Medulla oblongata (tissue), 1 donor: ENCODE results near the gene PSME2.

Experiments
- DNase-seq: peaks from one replicate; pipeline ENCODE4 v3.0.0-alpha.2; 2015; ENCODE audit errors: extremely low spot score

PSME2 gene, protein sequence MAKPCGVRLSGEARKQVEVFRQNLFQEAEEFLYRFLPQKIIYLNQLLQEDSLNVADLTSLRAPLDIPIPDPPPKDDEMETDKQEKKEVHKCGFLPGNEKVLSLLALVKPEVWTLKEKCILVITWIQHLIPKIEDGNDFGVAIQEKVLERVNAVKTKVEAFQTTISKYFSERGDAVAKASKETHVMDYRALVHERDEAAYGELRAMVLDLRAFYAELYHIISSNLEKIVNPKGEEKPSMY

DNA sequence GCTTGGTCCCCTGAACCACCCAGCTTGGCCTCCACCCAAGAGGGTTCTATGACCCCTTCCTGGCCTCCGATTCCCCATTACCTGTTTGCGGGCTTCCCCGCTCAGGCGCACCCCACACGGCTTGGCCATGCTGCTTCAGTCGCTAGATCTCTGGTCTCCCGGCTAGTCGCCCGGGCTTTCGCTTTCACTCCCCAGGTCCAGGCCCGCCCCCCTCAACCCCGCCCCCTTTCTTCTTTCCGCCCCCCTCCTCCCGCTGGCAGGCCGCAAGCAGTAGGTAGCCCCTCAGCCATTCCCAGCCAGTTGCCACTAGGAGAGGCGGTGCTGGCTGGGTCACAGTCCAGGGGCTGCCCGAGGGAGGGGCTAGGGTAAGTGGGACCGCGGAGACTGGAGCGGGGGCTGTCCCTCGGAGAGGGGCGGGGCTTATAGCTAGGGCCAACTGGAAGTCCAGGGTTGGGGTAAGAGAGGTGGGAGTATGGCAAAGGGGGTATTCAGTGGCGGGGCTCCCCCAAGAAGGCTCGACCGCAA lies at the start of gene PSME2:
TSS of gene PSME2 (minus strand) at position 158 of the 525 bp plus-strand sequence. CDS start at position 129, 29 bp downstream.
- peak; percentile 93 for DNase-seq

DNA sequence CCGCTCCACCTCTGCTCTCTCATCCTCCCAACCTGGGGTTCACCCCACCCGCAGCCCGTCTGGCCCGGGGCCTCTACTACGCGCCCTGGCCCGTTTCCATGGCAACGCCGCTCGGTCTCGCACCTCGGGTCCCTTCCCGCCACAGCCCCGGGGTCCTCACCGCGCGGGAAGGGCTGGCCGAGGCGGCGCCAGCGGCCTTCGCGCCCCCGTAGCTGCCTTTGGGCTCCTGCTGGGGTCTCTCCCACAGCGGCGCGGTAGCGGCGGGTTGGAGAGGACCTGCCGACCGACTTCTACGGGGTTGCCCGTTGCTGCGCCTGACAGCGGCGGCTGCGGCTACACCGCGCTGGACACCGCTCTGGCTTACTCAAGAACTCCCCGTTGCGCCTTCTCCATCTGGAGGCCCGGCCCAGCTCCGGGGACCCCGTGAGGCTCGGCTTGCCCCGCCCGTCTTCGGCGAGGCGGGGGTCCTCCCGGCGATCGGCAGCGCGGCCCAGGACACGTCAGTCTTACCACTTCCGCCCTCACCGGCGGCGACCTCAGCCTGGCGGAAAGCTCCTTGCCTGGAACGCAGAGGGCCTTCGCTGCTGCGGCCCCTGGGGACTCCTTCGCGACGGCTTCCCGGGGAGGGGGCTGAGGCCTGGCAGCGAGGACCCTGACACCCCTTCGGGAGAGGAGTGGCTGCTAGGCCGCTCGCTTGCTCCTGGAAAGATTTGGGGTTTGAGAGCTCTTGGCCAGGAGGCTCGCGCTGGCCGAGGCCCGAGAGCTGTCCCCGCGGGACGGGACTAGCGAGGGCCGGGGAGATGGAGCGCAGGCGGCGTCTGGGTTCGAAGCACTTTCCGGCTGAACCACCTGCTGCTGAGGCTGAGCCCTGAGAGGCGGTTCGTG lies 49.0 kb upstream of the PSME2 start, which contains the start of gene TM9SF1:
TSS of gene TM9SF1 (minus strand) at position 256 of the 885 bp plus-strand sequence. CDS start 422 bp downstream, outside the sequence.
- peak; percentile 88 for DNase-seq

DNA sequence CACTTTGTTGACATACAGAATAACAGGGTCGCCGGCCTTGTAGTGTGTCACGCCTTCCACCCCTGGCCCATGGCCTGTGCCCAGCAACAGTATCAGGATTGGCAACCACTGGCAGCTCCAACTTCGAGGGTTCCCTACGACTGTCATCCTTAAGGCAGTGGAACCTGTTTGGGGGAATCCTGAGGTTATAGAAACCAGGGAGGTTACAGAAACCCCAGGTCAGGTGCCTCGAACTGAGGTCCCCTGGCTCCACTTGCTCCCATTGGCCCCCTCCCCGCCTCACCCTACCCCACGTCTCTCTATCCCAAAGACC lies 48.4 kb upstream of the PSME2 start:
- no peak for DNase-seq

DNA sequence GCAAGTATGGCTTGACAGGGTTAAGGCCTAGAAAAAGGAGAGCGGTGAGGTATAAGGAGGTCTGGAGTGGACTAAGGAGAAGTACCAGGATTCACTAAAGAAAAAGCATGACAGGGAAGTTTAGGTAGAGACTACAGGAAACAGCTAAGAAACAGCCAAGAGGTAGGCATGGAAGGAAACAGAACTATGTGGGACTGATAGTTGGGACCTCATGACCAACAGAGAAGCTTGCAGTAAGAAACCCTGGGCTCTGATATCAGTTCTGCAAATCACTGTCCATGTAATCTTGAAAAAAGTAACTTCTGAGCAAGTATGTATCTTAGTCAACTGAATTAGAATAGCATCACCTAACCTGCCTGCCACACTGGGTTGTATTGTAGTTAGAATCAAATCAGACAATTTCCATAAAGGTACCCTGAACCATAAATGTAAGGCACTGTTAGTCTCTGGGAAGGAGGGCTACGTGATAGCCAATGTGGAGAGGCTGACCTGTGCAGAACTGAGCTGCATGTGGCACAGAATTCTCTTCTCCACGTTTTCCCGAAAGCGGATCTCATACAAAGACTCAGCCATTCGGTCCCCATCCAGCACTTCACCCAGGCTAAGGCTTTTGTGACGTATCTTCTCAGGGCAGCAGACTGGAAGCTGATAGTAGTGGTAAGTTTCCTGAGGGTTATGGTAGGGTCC lies 47.9 kb upstream of the PSME2 start:
- no peak for DNase-seq

DNA sequence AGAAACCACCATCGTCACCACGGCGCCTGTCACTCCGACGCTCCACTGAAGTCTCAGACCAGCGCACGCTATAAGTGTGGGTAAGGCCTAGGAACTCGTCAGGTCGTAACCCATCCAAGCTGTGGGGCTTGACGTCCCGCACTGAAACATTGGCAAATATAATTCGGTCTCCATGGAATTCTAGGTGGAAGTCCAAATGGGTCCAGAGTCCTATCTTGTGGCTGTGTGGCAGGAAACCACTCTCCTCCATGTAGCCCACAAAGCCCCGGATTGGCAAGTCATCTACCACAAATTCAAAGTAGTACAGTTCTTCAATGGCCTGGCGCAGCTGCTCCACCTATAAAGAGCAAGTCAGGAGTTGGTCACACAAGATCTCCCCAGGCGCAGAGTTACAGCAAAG lies 46.5 kb upstream of the PSME2 start:
- DNase-seq = no peak

DNA sequence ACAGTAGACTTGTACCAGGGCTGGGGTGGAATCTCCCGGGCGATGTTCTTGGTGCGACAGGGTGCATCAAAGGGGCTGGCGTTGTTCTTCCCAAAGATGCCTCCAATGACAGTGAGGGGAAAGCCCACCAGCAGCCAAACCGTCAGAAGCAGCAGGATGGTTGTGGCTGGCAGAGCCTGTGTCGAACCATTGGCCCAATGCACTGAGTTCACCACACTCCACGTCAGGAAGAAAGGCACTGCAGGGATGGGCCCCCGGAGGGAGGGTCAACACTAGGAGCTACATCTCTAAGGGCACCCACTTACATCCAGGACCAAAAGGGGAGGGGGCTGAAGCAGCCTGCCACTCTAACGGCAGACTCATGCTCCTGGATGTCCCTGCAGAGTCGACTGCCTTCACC lies 44.0 kb upstream of the PSME2 start:
- no peak for DNase-seq

DNA sequence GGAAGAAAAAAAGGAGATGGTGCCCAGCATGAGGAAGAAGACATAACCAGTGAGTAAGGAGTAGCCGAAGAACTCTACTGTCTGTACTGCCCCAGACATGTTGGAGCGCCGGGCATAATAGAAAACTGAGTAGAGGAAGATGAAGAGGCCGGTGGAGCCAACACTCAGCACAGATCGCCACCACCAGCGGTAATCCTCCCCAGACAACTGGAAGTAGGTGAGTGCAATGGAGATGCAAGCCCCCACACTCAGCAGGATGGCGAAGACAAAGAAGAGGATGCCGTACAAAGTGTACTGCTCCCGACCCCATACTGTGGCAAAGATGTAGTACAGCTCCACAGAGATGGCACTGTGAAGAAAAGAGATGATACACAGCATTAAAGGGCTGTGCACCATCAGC lies 43.0 kb upstream of the PSME2 start:
- DNase-seq = no peak

DNA sequence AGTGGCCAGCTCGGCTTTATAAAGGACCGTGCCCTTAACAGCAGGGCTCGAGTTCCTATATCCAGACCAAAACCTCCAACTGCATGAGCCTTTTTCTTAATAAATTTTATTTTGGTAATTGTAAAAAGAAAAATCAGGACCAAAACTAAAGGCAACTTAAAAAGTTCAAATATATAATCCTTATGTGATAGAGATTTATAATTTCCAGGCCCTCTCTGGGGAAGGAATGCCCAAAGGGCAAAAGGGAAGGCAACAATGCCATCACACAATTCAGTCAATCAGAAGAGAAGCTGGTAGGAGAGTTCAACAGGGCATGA lies 42.6 kb upstream of the PSME2 start:
- DNase-seq = no peak

DNA sequence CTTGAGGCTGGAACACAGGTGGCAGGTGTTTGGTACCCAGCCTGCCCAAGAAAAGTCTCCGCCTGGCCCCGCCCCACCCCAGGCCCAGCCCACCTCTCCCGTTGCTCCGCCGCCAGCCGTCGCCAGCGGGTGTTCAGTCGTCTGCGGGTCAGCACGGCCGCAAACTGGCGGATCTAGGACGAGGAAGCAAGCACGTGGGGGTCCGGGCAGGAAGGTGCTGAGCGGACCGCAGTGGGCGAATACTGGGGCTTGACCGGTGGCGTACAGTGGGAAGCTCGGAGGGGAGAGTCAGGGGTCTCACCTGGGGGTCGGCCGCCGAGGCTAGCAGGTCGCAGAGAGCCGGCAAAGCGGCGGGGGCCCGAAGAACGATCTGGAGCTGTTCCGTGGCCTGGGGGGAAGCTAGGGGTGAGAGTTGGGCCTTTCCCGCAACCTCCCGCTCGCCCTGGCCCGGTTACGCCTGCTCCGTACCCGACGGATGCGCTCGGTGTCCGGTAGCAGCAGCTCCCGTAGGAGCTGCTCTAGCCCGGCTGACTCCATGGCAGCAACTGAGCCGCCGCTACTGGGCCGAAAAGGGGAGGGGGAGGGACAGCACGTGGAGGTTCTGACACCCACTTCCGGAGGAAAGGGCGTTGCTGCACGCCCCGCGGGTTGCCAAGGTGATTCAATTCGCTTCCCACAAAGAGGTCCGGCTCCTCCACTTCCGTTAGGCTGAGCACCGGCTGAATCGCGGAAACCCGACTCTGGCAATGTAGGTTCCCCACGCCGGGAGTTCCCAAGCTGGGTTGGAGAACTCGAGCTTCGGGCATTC lies 42.0 kb upstream of the PSME2 start, which contains the start of gene IPO4:
TSS of gene IPO4 (minus strand) at position 566 of the 808 bp plus-strand sequence. CDS start at position 537, 29 bp downstream.
- peak; percentile 96 for DNase-seq

DNA sequence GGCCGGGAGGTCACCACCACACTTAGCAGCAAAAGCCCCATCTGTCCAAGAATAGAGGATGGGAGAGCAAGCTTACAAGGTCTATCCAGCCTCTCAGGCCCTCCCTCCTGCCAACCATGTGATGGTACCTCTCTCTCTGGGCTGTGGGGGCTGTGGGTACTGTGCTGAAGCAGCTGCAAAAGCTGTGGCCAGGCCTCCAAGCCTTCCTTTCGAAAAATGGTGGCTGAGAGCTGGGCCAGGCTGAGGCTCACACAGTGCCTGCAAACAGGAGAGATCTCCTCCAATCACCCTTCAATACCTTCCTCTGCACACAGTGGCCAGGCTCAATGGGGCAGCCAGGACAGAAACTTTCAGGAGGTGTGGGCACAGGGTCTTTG lies 41.1 kb upstream of the PSME2 start:
- DNase-seq = no peak

DNA sequence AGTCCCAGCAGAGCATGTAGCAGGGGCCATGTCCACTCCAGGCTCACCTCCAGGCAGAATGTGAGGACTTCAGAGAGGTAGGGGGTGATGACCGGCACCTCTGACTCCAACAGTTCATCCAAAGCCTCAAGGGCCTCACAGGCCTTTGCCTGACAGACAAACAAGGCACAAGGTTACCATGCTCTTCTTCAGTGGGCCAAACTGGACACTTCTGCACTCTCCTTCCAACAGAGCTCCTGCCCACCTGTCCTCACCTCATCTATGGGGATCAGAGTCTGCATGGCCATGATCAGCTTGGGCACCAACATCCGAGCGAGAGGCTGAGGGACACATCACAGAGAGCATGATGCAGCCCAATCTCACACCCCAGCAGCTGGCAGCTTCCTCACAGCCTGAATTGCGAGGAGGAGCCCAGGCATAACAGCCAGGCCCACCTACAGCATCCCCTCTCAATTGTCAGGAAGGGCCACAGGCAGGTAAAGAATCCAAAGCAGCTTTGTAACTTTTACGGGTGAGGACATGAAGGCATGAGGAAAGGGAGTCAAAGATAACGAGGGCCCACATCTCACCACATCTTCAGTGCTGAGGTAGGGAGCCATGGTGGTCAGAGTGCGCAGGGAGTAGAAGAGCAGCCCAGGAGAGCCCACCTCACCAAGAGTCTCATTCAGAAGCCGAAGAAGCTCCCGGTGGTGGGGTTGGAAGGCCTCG lies 40.6 kb upstream of the PSME2 start:
- DNase-seq = no peak

DNA sequence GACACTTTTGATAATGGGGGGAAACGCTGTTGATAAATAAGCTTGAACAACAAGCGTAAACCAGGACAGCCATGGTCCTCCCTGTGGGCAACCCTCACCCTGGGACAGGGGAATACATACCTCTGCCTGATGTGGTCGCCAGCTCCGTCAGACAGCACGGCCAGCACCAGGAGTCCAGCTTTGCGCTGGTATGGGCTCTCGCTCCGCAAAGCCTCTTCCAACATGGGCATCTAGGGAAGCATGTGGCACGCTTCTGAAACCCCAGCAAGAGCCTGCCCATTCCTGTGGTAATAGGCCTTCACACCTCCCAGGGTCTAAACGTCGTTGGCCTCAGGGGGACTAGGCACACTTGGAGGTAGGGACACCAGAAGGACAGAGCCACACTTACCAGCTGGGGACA lies 39.3 kb upstream of the PSME2 start:
- no peak for DNase-seq

DNA sequence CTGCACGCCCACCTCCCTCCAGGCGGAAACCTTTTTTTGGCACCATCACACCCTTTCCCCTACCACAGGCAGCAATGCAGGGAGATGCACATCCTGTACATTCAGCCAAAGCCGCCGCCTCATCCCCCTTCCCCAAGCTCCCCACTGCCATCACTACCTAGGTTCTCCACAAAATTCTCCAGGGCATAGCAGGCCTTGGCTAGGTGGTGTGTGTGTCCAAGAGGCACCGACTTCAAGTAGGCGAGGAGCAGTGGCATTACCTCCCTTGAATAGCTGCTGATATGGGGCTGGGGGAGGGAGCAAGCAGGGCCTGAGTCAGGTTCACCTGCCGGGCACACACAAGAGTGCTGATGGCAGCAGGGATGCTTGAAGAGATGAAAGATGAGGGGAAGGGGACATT lies 38.6 kb upstream of the PSME2 start:
- no peak for DNase-seq

DNA sequence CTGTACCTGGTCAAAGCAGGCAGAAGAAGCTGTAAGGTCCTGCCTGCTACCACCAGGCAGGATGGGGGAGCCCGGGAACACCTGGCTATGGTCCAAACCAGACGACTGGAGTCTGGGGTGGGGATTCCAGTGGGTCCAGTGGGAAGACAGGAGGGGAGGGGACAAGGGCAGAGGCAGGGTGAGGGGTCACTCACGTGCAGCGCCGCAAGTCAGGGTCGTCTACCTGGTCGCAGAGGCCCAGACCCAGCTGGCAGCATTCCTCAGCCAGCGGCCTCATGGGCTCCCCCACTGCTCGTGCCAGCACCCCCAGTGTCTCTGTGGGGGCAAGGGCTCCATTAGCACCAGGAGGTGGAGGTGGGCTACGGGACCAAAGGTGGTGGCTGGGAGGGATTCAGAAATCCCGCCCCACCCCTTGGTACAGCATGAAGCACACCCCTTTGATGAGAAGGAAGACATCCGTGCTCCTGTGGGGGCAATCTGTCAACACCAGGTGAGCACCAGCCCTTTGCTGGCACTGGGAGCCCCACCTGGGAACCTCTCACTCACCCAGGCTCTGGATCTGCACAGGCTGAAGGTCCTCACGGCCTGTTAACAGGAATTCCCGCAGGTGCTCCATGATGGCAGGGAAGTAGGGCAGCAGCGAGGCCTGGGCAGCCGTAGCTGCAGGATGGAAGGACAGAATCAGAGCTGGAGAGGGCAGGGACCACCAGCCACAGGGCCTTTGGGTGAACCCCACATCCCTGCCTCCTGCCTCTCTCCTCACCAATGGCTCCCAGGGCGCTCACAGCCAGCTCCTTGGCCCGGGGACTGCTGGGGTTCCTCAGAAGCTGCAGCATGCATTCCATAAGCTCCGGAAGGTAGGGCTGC lies 37.9 kb upstream of the PSME2 start:
- DNase-seq = no peak

DNA sequence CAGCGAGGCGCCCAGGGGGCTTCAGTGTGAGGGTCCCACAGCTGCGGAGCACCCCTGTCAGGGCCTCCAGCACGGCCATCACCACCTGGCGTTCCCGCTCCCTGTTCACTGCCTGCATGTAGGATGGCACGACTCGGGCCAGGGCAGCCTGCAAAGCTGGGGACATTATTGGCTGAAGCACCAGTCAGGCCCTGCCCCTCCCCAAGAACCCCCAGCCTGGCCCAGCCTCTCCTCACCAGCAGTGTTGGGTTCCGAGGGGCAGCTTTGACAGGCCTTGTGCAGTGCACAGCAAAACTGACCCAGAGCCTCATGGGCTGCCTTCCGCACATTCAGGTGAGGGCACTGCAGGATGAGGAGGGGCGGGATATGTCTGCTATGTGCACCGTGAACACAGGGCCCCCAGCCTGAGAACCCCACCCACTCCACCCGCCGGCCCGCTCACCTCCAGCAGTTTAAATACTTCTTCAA lies 36.6 kb upstream of the PSME2 start:
- DNase-seq = no peak

DNA sequence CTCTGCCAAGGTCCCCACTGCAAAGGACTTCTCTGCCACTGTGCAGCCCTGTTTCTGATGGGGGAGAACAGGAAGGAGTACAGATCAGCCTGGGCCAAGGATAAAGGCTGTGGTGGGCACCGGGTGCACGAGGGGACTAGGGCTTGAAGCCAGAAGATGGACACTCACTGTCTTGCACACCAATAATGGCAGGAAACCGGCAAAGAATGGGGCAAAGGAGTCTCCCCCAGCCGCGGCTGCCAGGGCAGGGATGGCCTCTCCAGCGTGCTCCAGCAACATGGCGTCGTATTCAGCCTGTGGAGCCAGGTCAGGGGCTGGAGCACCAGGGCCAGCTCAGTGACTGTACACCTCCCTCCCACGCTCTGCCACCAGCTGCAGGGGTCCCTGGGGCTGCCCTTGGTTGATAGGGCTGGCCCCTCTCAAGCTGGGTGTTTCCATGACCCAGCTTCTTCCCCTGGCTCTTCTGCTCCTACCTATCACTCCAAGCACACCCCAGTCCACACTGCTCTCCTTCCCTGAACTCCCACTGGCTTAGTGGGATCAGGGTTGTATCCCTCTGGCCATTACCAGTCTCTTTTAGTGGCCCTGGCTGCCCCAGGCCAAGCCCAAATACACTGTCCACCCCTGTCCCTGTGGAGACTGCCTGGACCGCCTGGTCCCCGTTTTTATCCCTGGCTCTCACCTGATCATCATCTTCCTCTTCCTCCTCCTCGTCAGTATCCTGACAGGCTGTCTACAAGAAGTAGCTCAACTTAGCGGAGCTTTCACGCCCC lies 35.9 kb upstream of the PSME2 start:
- no peak for DNase-seq

DNA sequence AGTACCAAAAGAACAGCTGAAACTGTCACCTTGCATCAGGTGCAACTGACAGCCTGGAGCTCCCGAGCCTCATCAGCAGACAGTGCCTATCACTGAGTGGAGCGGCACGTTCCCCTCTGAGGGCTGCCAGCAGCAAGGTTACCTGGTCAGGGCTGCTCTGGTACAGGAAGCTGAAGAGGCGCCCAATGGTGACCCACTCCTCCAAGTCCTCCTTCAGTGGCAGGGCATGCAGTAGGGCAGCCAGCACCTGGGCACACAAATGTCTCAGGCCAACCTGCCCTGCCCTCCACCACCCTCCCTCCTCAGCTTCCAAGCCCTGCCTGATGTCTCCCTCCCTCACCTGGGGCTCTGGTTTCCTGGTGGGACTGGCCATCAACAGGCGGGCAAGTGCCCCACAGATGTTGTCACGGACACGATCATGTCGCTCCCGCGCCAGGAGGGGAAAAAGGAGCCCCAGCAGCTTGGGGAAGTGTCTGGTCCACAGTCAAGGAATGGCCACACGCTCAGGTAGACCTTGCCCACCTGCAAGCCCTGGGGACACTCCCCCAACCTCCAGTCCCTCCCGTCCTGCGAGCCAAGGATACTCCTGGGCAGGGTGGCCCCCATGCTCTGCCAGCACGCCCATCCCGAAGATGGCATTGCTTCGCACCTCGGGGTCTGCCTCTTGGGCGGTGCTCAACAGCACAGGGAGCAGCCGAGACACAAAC lies 35.1 kb upstream of the PSME2 start:
- no peak for DNase-seq
